Sigmoid colon (tissue), 7 donors: Measurements from ENCODE around the gene SULT1A2. TPM values are rescaled to one million over a fixed set of nuclear protein-coding genes. Genes with fewer than 3 reads are reported as not detected.

ENCODE experiments used
- DNase-seq: peaks from one replicate; pipeline ENCODE4 v3.0.0-alpha.2; 2019
- H3K27ac ChIP-seq, 4 donors: fragments of 200-600 bp; sonication (generic); one replicate each; pipeline ENCODE4 v1.5.1; 2016 to 2019; ENCODE audit warnings: mild to moderate bottlenecking in 1 of 4
- H3K27me3 ChIP-seq, 3 donors: fragments of 200-600 bp; sonication (generic); one replicate each; pipeline ENCODE4 v1.5.1; 2019; ENCODE audit warnings: mild to moderate bottlenecking in 1 of 3
- H3K36me3 ChIP-seq, 4 donors: fragments of 200-600 bp; sonication (generic); one replicate each; pipeline ENCODE4 v1.5.1; 2016 to 2019
- H3K4me1 ChIP-seq, 4 donors: fragments of 200-600 bp; sonication (generic); one replicate each; pipeline ENCODE4 v1.5.1; 2017 to 2019
- H3K4me3 ChIP-seq, 4 donors: fragments of 200-600 bp; sonication (generic); one replicate each; pipeline ENCODE4 v1.5.1; 2017 to 2019; ENCODE audit warnings: mild to moderate bottlenecking in 2 of 4, moderate library complexity in 1 of 4
- H3K9me3 ChIP-seq, 4 donors: fragments of 200-600 bp in 3 of 4; sonication (generic) in 3 of 4; one replicate each; pipeline versions ENCODE4 v1.5.1 to v1.6.1; 2013 to 2019
- EP300 ChIP-seq, 4 donors: sonication (generic); formaldehyde crosslinking; IDR thresholded peaks; one replicate each; pipeline ENCODE4 v1.6.1; 2017; ENCODE audit warnings: antibody characterized with exemption in 4 of 4
- POLR2A ChIP-seq, 2 donors: fragments of 450-650 bp; IDR thresholded peaks; one replicate each; pipeline ENCODE4 v1.6.1; 2016; ENCODE audit warnings: antibody characterized with exemption in 2 of 2, mild to moderate bottlenecking in 2 of 2, moderate library complexity in 2 of 2
- POLR2AphosphoS5 ChIP-seq, 4 donors: sonication (generic); formaldehyde crosslinking; IDR thresholded peaks; one replicate each; pipeline ENCODE4 v1.6.1; 2017; ENCODE audit warnings: antibody characterized with exemption in 4 of 4
- WGBS, 2 donors: extraction: QIAGEN DNeasy Blood & Tissue Kit; methylation state at CpG; one replicate each; pipeline ENCODE4 v1.1.7; 2013; 5-methylcytosine and 5-hydroxymethylcytosine counted together
- intact Hi-C: fragments of 100-400 bp; cut with DNase I; formaldehyde crosslinking; loops from one replicate; pipeline ENCODE4 v1.15.1; 2023
- polyA plus RNA-seq, 3 donors: library from polyadenylated mRNA; stranded (reverse); fragments of 200-250 nt; gene quantifications; one replicate each; pipeline ENCODE4 v1.2.3, GENCODE V29; 2013
- total RNA-seq, 4 donors: library from RNA; depleted of rRNA; stranded (reverse); fragments of >200 nt; gene quantifications; one replicate each; pipeline ENCODE4 v1.1.0, GENCODE V29; 2016
- TF ChIP-seq, protein P1 (sequence below), 4 experiments: fragments of 450-650 bp in 3 of 4; fragments of 200-600 bp in 1 of 4; IDR thresholded peaks; one replicate each; pipeline ENCODE4 v1.5.1; 2016 to 2019; ENCODE audit warnings: antibody characterized with exemption in 4 of 4, mild to moderate bottlenecking in 3 of 4, moderate library complexity in 2 of 4
- donor health status: healthy with polysubstance abuse.
- donor health status: Bipolar disorder and iron deficiency.
- donor health status: healthy.

Gene SULT1A2
- total and polyA plus RNA-seq, 7 donors, result 0.71 to 101 (median 20.4) TPM; not detected in 2

GRCh38 chr16:28562199-28562598 is 34.7 kb downstream of the SULT1A2 start:
- no peak for TF ChIP-seq EP300 (IDR thresholded peaks at IDR 0.05)
- no peak for TF ChIP-seq POLR2AphosphoS5 (IDR thresholded peaks at IDR 0.05)
- TF ChIP-seq, protein P1, sequence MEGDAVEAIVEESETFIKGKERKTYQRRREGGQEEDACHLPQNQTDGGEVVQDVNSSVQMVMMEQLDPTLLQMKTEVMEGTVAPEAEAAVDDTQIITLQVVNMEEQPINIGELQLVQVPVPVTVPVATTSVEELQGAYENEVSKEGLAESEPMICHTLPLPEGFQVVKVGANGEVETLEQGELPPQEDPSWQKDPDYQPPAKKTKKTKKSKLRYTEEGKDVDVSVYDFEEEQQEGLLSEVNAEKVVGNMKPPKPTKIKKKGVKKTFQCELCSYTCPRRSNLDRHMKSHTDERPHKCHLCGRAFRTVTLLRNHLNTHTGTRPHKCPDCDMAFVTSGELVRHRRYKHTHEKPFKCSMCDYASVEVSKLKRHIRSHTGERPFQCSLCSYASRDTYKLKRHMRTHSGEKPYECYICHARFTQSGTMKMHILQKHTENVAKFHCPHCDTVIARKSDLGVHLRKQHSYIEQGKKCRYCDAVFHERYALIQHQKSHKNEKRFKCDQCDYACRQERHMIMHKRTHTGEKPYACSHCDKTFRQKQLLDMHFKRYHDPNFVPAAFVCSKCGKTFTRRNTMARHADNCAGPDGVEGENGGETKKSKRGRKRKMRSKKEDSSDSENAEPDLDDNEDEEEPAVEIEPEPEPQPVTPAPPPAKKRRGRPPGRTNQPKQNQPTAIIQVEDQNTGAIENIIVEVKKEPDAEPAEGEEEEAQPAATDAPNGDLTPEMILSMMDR (IDR thresholded peaks at IDR 0.05), result no peak
- TF ChIP-seq POLR2A (IDR thresholded peaks at IDR 0.05), result no peak

GRCh38 chr16:28561557-28562187 is 35.2 kb downstream of the SULT1A2 start:
- 76 to 78% methylated on average over 7 of the region's 7 CpGs for WGBS, 2 donors
- intact Hi-C loops, result no loop called here
- H3K27me3 ChIP-seq, result no peaks in the 10 kb centered on the region
- no peak overlapping the region for H3K27ac ChIP-seq
- H3K4me1 ChIP-seq, result peaks cover 0 to 10% (median 0%) of the 10 kb centered on the region in 4 donors
- H3K36me3 ChIP-seq, result peaks cover 0 to 37% (median 6%) of the 10 kb centered on the region in 4 donors
- DNase-seq, result no peak
- H3K4me3 ChIP-seq, result no peak overlapping the region
- H3K9me3 ChIP-seq, result no peaks in the 10 kb centered on the region
- TF ChIP-seq POLR2AphosphoS5 (IDR thresholded peaks at IDR 0.05) (no peak), EP300 (IDR thresholded peaks at IDR 0.05) (no peak), POLR2A (IDR thresholded peaks at IDR 0.05) (no peak)
- TF ChIP-seq, protein P1 (IDR thresholded peaks at IDR 0.05), result no peak

More at GRCh38 chr16:28562199-28562598, 34.7 kb downstream of the SULT1A2 start:
- H3K4me3 ChIP-seq, result no peak overlapping the region
- H3K4me1 ChIP-seq, result peaks cover 0 to 10% (median 0%) of the 10 kb centered on the region in 4 donors
- WGBS, 2 donors, result 96 to 97% methylated on average over 4 of the region's 4 CpGs
- DNase-seq, result no peak
- intact Hi-C loops, result no loop called here
- H3K27me3 ChIP-seq, result no peaks in the 10 kb centered on the region
- H3K36me3 ChIP-seq, result peaks cover 0 to 32% (median 5%) of the 10 kb centered on the region in 4 donors
- peaks cover 0 to 2% (median 0%) of the 10 kb centered on the region in 4 donors for H3K9me3 ChIP-seq
- no peak overlapping the region for H3K27ac ChIP-seq

DNA sequence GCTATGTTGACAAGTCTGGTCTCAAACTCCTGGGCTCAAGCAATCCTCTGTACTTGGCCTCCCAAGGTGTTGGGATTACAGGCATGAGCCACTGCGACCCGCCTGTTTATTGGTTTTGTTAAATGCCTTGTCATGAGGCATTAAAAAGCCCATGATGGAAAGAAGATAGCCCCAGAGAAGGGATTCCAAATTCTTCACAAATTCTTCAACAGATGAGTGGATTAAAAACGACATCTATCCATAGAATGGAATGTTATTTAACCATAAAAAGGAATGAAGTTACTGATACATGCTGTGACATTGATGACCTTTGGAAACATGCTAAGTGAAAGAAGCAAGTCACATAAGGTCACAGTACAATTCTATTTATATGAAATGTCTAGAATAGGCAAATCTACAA is 38.4 kb downstream of the SULT1A2 start:
- Histone ChIP-seq H3K27ac (no peak overlapping the region), H3K36me3 (peaks cover 0 to 34% (median 6%) of the 10 kb centered on the region in 4 donors), H3K9me3 (no peaks in the 10 kb centered on the region), H3K4me1 (peaks cover 0 to 24% (median 21%) of the 10 kb centered on the region in 4 donors), H3K27me3 (no peaks in the 10 kb centered on the region), H3K4me3 (no peak overlapping the region)
- intact Hi-C loops, result no loop called here
- no peak for TF ChIP-seq POLR2AphosphoS5 (IDR thresholded peaks at IDR 0.05)
- TF ChIP-seq, protein P1 (IDR thresholded peaks at IDR 0.05), result no peak
- DNase-seq, result no peak
- 79 to 93% methylated on average over 3 of the region's 3 CpGs for WGBS, 2 donors

DNA sequence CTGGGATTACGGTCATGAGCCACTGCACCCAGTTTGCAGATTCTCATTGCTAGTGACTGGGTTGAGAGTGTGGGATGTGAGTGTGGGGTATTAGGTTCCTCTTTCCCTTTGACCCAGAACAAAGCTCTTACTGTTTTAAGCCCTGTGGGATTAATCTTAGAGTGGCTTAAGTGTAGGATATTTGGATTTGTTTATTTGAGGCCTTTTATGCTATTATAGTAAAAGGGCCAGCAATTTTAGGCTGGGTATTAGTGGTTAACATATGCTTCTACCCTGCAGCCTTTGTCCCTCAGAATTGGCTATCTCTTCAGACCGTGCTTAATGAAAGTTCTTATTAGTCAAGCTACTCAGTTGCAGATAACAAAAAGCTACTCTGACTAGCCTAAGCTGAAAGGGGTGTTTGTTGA is 39.9 kb downstream of the SULT1A2 start:
- Histone ChIP-seq H3K36me3 (peaks cover 0 to 34% (median 6%) of the 10 kb centered on the region in 4 donors), H3K27ac (no peak overlapping the region), H3K27me3 (no peaks in the 10 kb centered on the region), H3K4me1 (peaks cover 0 to 25% (median 24%) of the 10 kb centered on the region in 4 donors), H3K9me3 (no peaks in the 10 kb centered on the region), H3K4me3 (no peak overlapping the region)
- TF ChIP-seq EP300 (IDR thresholded peaks at IDR 0.05) (no peak), POLR2A (IDR thresholded peaks at IDR 0.05) (no peak), POLR2AphosphoS5 (IDR thresholded peaks at IDR 0.05) (no peak)
- TF ChIP-seq, protein P1 (IDR thresholded peaks at IDR 0.05), result no peak
- WGBS, 2 donors, result 89 to 92% methylated on average over 2 of the region's 2 CpGs
- intact Hi-C loops, result no loop called here
- no peak for DNase-seq
